DMS153 treated with DMSO at 0.1 percent for 48 hours (cell line): ENCODE measurements around the gene TBC1D5.
"Not testable (repeated sequence)": the region's sequence is repeated elsewhere in the genome, so short reads cannot be mapped to it uniquely, and the experiment has no call there.

Experiments used
- DNase-seq: peaks from one replicate; lab custom pipeline; 2025; ENCODE audit not compliant: unreplicated experiment; lab: John Stamatoyannopoulos, UW

The TBC1D5 gene

GRCh38 chr3:17144665-17144993, 597.8 kb downstream of the TBC1D5 start:
- no peak for DNase-seq

GRCh38 chr3:17143893-17144664, 598.4 kb downstream of the TBC1D5 start:
- DNase-seq = no peak

- DNase-seq = no peak
Observed at GRCh38 chr3:17142516-17142915, 599.9 kb downstream of the TBC1D5 start.

DNA sequence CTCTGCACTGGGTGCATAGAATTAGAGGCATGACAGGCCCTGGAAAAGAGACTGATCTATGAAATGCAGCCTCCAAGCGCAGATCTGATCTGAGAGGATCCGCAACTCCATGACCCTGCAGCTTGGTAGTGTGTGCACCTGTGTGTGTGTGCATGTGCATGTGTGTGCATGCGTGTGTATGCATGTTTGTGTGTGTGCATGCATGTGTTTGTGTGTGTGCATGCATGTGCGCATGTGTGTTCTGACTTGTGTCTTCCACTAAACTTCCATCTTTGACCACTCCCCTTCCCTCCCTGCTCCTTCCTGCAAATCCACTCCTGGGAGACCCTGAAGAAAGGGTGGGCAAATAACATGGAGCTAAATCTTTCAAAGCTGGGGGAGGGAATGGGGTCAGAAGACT, 600.7 kb downstream of the TBC1D5 start:
- DNase-seq = no peak

- no peak for DNase-seq
Observed at GRCh38 chr3:17140670-17141505, 601.5 kb downstream of the TBC1D5 start.

DNA sequence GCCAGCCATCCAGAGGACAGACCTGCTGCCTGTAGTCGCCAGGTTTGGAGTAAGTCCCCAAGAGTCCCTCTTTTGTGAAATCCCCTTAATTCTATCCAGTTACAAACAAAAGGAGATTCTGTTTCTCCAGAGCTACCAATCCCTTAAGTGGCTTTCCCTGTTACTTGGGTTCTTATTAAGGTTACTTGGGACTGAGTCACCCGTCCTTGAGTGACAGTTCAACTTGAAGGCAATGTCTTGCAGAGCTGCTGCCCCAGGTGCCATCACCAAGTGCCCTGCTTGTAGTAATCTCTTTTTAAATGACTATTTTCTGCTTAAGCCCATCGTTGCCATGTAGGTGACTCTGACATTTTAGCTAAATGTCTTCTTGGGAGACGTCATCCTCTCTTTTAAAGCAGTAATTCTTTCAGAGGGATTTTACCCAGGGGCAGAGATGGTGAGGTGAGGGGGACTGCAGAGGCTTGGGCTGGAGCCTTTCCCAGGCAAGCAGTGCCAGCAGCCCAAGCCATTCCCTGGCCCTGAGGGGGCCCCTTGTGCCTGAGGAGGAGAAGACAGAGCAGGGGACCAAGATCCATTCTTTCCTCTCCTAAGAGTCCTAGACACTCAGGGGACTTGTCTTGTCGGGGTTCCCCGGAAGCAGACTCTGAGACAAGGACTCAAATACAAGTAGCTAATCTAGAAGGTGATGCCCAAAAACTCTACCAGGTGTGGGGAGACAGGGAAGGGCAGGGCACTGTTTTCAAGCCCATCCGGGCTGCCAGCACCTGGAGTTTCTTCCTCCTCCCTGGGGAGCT, 604.0 kb downstream of the TBC1D5 start:
- no peak for DNase-seq

DNA sequence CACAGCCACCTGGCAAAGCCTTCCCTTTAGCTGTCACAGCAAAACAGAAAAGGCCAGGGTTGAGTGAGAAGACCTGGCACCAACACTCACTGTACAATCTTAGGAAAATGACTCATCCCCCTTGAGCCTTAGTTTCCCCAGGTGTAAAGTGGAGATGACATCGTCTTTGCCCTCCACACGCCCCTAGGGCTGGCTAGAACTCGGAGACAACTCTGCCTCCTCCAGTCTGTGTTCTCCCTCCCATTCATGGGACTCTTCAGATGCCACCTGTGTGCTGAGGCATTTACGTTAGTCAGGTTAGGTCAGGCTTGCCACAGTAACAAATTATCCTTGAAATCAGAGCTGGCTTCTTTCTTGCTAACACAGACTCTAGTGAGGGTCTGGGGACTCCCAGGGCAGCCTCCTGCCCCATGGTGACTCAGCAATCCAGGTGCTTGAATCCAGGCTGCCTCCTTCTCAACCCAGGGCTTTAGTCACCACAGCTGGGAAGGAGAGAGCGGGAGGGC, 605.1 kb downstream of the TBC1D5 start:
- no peak for DNase-seq

DNA sequence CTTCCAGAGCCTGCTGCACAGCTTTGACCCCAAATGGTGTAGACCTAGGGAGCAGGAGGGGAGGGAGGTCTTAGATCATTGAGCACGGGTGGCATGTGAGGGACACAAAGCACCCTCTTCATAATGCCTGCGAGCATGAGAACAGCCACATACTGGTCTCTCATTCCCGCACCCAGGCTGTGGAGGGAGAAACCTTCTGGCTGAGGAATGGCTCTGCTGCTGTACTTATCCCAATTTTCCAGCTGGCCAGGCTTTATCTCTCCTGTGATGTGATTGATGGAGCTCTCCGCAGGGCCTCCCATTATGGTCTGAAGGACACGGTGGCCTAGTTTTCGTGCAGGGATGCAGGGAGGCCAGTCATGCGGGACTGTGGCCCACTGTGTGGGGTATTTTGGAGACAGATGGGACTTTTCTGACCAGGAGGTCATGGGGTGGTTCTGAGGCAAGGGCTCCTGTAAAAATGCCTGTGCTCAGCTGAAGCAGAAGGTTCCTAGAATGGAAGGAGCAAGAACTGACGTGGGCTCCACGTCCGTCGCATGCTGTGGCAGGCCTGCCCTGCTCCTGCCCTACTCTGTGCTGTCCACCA, 606.2 kb downstream of the TBC1D5 start:
- no peak for DNase-seq

DNA sequence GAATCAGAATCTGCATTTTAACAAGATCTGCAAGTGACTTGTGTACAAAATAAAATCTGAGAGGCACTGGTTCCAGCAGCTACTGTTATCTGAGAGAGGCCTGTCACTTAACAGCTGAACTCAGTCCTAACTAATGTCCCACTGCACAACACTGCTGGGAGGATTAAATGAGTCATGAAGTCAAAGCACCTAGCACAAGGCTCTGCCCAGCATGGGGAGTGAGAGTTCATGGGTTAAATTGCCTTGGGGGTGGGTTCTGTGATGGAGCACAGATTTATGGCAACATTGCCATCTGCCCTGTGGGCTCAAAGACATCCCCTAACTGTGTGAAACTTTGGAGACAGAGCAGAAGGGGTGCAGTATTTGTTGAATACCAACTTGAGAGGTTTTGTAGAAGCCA, 606.7 kb downstream of the TBC1D5 start:
- no peak for DNase-seq

- no peak for DNase-seq
Observed at GRCh38 chr3:17133632-17134545, 608.5 kb downstream of the TBC1D5 start.

- DNase-seq = no peak
Observed at GRCh38 chr3:17132286-17133115, 609.9 kb downstream of the TBC1D5 start.

GRCh38 chr3:17130956-17131355, 611.5 kb downstream of the TBC1D5 start:
- no peak for DNase-seq

DNA sequence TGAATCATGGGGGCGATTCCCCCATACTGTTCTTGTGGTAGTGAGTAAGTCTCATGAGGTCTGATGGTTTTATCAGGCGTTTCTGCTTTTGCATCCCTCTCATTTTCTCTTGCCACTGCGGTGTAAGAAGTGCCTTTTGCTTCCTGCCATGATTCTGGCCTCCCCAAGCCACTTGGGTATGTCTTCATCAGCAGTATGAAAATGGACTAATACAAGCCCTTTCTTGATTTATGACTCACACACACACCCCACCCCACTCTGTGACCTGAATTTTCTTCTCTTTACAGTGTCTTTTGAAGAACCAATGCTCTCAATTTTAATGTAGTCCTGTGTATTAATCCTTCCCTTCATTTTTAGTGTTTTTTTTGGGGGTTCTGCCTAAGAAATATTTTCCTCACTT, 612.9 kb downstream of the TBC1D5 start:
- no peak for DNase-seq

- DNase-seq = not testable (repeated sequence)
Observed at GRCh38 chr3:17128671-17129070, 613.8 kb downstream of the TBC1D5 start.

GRCh38 chr3:17125738-17126442, 616.5 kb downstream of the TBC1D5 start:
- no peak for DNase-seq

GRCh38 chr3:17122758-17123157, 619.7 kb downstream of the TBC1D5 start:
- DNase-seq = no peak

GRCh38 chr3:17121336-17121735, 621.1 kb downstream of the TBC1D5 start:
- DNase-seq = no peak

GRCh38 chr3:17120115-17120514, 622.3 kb downstream of the TBC1D5 start:
- no peak for DNase-seq
